HG02642 (cell line): Measurements from ENCODE around the gene ITPKC.
"Not testable (repeated sequence)": the region's sequence is repeated elsewhere in the genome, so short reads cannot be mapped to it uniquely, and the experiment has no call there.

Experiments
- ATAC-seq: cut with Tn5 transposase; IDR thresholded peaks from one replicate; pipeline ENCODE4 v1.9.1; 2021; ENCODE audit warnings: mild to moderate bottlenecking; ENCODE audit not compliant: unreplicated experiment, poor library complexity

Gene ITPKC

DNA sequence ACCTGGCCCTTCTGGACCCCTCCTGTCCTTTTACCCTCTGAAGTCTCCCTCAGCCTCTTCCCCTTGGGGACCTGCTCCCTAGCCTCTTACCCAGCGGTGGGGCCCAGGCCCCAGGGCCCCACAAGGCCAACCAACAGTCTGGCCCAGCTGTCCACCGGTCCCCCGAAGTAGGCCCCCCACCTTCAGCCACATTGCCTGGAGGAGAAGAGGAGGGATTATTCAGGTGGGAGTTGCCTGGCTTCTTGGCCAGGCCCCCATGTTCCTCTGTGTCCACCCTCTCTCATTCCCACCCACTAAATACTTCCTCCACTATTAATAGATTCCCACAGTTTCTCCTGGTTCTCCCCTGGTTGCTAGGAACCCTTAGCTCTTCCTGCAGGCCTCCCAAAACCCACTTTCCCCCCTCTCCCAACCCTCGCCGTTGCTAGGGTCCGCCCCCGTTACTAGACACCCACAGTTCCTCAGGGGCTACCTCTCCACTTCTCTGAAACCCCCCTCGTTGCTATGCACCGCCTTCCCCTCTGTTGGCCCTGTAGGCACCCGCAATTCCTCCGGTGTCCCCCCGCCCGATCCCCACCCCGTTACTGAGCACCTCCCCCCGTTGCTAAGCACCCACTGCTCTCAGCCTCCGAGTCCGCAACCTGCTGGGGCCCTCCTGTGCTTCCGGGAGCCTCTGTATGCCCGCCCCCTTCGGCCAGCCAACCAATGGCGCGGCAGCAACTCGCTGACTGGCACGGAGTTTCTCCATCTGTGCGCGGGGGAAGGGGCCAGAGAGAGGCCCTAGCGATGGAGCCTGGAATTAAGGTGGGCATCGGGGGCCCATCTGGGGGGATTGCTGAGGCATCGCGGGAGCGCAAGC lies 2.2 kb upstream of the ITPKC start:
- ATAC-seq = peak; percentile 59

DNA sequence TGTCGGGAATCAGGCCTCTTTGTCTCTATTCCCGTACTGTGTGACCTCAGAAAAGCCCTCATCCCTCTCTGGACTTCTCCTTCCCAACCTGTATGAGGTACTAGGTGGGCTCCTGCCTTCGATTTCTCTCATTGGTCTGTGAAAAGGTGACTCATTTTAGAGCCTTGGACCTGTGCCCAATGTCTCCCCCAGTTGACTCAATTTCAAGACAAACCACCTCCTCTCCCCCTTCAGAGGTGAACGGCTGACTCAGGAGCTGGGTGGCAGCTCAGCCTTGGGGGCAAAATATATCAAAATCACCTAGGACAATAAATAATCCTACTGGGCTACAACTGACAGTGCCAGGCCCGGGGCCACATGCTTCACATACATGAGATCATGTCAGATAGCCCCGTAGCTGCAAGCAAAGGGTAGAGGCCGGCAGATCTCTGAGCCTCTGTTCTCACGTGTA lies 856 bp upstream of the ITPKC start:
- no peak for ATAC-seq

DNA sequence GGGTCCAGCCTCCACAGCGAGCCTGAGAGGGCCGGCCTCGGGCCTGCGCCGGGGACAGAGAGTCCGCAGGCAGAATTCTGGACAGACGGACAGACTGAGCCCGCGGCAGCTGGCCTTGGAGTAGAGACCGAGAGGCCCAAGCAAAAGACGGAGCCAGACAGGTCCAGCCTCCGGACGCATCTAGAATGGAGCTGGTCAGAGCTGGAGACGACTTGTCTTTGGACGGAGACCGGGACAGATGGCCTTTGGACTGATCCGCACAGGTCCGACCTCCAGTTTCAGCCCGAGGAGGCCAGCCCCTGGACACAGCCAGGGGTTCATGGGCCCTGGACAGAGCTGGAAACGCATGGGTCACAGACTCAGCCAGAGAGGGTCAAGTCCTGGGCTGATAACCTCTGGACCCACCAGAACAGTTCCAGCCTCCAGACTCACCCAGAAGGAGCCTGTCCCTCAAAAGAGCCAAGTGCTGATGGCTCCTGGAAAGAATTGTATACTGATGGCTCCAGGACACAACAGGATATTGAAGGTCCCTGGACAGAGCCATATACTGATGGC lies 490 bp downstream of the ITPKC start:
- no peak for ATAC-seq

DNA sequence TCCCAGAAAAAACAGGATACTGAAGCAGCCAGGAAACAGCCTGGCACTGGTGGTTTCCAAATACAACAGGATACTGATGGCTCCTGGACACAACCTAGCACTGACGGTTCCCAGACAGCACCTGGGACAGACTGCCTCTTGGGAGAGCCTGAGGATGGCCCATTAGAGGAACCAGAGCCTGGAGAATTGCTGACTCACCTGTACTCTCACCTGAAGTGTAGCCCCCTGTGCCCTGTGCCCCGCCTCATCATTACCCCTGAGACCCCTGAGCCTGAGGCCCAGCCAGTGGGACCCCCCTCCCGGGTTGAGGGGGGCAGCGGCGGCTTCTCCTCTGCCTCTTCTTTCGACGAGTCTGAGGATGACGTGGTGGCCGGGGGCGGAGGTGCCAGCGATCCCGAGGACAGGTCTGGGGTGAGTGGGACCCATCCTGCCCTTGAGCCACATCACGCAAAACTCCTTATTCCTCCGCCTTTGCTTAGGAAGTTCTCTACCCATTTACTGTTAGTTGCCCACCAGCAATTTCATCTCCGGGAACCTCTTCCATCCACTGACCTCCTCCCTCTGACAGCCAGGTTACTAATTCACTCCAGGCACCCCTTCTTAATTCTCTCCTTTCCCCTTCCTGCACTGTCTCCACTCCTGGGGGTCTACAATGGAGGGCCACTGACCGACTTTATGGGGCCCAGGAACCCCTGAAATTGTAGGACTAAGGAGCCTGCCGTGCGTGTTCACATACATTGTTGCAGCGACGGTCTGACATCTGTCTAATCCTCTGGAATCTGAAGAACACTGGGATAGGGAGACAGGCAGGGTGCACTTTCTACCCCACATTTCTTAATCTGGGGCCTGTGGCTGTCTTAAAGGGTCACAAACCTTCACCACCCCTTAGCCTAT lies 1.2 kb downstream of the ITPKC start:
- no peak for ATAC-seq

DNA sequence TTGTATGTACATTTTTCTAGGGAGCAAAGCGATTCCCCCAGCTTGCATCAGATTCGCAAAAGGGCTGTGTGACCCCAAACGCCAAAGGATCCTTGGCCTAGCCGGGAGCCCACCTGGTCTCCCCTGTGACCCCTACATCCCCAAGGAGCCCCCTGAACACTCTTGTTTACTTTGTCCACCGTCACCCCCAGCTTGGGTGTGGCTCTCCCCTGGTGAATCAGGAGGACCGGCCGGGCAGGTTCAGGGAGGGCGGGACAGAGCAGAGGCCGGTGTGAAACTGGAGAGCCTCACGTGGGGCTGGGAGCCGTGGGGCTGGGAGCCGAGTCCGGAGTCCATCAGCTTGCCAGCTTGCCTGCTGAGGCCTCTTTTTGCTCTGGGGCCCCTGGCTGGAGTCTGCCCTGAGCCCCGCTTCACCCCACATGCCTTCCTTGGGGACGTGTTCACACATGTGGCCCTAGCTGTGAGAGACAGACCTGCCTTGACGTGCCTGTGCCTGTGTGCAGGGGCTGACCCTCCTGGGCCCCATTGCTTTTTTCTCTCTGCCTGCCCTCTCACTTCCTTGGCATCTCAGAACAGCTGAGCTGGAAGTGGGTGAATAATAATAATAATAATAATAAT lies 2.0 kb downstream of the ITPKC start:
- ATAC-seq = no peak

DNA sequence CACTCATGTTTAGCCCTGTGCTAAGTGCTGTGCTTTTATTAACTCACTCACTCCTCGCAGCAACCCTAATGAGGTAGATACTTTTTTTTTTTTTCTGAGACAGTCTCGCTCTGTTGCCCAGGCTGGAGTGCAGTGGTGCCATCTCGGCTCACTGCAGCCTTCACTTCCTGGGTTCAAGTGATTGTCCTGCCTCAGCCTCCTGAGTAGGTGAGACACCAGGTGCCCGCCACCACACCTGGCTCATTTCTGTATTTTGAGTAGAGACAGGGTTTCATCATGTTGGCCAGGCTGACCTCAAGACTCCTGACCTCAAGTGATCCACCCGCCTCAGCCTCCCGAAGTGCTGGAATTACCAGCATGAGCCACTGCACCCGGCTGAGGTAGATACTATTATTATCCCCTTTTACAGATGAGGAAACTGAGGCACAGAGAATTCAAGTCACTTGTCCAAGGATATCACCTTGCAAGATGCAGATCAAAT lies 2.5 kb downstream of the ITPKC start:
- ATAC-seq = no peak

DNA sequence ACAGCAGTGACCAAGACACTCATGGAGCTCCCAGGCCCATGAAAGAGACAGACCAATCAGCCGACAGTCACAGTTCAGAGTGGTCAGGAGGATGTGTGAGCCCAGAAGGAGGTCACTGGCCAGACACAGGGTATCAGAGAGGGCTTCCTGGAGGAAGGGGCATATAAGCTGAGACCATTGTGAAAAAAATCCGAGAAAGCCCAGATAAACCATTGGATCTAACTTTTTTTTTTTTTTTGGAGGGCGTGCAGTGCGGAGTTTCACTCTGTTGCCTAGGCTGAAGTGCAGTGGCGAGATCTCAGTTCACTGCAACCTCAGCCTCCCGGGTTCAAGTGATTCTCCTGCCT lies 4.2 kb downstream of the ITPKC start:
- no peak for ATAC-seq

DNA sequence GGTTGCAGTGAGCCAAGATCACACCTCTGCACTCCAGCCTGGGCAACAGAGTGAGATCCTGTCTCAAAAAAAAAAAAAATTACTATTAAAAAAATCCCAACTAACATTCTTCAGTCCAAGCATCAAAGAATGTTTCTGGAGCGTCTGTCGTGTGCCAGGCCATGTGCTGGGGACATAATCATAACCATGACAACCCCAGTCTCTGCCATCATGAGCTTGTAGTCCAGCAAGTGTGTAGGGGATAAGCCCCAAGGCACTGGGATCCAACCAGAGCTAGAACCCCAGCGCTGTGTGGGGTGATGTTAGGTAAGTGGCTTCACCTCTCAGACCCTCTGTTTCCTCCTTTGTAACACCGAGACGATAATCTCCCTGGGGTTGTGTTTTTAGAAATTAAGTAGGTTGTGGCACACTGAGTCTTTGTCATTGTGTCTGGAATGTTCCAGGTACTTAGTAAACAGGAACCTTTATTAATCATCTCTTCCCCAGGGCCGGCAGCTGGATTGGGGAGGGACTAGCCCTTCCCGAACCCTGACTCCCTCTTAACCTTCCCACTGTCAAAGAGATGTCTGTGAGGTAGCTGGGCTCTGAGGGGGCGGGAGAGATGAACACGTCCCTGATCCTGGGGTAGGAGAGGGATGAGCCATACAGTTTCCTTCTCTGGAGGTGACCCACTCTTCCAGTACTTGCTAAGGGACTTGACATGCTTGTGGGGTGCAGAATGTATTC lies 5.2 kb downstream of the ITPKC start:
- no peak for ATAC-seq

DNA sequence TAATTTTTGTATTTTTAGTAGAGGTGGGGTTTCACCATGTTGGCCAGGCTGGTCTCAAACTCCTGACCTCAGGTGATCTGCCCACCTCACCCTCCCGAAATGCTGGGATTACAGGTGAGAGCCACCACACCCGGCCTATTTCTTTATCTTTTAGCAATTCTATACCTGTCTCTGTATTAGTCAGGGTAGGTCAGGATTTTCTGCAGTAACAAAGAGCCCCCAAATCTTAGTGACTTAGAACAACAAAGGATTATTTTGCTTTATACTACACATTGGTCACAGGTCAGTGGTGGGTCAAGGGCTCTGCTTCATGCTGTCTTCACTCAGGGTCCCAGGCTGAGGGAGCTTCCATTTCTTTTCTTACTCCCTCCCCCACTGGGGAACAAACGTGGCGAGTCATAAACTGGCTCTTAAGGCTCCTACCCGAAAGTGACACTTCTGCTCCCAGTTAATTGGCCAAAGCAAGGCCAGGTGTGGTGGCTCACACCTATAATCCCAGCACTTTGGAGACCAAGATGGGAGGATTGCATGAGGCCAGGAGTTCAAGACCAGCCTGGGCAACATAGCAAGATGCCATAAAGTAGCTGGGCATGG lies 6.8 kb downstream of the ITPKC start:
- no peak for ATAC-seq

DNA sequence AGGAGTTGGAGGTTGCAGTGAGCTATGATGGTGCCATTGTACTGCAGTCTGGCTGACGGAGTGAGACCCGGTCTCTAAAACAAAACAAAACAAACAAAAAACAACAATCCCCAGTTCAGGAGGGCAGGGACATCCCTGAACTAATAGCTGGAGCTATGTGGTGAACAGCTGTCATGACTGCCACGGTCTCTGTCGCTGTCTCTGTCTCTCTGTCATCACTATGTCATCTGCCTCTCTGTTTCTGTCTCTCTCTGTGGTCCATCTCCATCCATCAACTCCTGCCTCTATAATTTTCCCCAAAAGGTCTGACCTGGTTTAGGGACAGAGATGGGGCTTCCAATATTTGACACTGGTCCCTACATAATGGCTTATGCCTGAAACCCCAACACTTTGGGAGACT lies 7.4 kb downstream of the ITPKC start:
- no peak for ATAC-seq

DNA sequence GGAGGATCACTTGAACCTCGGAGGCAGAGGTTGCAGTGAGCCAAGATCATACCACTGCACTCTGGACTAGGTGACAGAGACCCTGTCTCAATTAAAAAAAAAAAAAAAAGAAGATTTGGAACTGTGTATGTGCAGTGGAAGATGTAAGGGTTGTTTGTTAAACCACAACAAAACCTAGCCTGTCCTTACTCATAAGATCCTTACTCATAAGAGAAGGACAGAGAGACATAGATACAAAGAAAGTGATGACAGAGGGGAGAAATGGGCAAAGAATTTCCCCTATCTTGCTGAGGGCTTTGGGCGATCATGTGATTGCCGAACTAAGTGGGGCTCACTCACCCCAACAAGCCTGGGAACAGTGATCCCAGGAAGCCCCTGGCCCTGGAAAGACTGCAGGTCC lies 7.9 kb downstream of the ITPKC start:
- no peak for ATAC-seq

DNA sequence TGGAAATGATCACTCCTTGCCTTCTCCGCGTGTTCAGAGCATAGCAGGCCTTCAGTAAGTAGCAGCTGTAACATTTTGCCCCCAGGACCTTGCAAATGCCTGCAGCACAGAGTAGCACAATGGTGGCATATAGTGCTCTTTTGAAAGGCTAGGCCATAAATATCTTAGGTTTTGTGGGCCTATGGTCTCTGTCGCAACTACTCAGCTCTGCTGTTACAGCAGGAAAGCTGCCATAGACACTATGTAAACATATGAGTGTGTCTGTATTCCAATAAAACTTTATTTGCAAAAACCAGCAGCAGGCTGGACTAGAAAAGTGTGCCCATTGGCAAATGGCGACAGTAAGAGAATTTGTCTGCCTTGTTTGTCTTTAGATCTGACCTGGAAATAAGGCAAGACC lies 9.4 kb downstream of the ITPKC start:
- ATAC-seq = no peak

DNA sequence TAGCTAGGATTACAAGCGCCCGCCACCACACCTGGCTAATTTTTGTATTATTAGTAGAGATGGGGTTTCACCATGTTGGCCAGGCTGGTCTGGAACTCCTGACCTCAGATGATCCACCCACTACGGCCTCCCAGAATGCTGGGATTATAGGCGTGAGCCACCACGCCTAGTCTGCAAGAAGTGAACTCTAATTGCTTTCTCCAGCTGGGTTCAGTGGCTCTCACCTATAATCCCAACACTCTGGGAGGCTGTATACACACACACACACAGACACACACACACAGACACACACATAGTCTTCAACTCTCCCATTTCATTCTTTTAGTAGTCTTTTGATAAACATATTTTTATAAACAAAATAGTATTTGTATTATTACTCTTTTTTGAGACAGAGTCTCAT lies 13.2 kb downstream of the ITPKC start:
- ATAC-seq = not testable (repeated sequence)

DNA sequence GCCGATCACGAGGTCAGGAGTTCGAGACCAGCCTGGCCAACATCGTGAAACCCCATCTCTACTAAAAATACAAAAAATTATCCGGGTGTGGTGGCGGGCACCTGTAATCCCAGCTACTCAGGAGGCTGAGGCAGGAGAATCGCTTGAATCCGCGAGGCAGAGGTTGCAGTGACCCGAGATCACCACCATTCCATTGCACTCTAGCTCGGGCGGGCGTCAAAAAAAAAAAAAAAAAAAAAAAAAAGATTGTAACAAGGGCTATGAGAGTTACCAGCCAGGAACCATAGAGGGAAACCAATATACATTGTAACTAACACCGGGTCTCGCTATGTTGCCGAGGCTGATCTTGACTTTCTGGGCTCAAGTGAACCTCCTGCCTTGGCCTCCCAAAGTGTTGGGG lies 15.4 kb downstream of the ITPKC start:
- not testable (repeated sequence) for ATAC-seq

DNA sequence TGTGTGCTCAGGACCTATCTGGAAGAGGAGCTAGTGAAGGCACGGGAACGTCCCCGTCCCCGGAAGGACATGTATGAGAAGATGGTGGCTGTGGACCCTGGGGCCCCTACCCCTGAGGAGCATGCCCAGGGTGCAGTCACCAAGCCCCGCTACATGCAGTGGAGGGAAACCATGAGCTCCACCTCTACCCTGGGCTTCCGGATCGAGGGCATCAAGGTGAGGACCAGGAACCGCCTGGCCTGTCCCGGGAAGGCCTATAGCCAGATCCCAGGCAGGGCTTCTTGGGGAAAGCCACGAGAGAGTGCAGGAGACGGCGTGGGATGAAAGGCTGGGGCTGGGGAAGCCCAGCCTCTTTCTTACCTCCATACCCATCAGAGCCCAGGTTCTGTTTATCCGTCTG lies 16.2 kb downstream of the ITPKC start:
- no peak for ATAC-seq

DNA sequence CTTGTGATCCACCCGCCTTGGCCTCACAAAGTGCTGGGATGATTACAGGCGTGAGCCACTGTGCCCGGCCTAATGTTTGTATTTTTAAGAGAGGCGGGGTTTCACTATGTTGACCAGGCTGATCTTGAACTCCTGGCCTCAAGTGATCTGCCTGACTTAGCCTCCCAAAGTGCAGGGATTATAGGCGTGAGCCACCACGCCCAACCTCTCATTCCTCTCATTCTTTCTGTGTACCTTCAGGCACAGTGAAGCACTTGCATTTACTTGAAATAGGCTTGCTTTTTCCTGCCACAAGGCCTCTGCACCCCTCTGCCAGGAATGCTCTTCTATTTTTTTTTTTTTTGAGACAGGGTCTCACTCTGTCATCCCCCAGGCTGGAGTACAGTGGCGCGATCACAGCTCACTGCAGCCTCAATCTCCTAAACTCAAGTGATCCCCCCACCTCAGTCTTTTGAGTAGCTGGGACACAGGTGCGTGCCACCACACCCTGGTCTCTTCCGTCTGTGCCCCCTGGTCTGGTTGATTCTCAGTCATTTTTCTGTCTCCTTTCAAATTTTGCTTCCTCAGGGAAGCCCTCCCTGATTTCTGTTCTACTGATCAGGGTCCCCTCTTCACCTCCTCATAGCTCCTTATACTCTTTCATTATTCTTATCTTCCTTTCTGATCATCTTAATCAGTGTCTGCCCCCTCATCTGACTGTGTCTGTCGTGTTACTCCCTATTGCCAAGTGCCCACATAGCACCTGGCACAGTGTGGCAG lies 18.3 kb downstream of the ITPKC start:
- no peak for ATAC-seq

DNA sequence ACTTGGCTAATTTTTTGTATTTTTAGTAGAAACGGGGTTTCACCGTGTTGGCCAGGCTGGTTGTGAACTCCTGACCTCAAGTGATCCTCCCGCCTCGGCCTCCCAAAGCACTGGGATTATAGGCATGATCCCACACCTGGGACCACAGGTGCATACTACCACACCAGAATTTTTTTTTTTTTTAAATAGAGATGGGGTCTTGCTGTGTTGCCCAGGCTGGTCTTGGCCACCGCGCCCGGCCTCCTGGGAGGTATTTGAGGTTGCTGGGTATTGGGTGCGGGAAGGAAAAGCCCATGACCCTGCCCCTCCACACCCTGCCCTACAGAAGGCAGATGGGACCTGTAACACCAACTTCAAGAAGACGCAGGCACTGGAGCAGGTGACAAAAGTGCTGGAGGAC lies 19.7 kb downstream of the ITPKC start:
- ATAC-seq = no peak

DNA sequence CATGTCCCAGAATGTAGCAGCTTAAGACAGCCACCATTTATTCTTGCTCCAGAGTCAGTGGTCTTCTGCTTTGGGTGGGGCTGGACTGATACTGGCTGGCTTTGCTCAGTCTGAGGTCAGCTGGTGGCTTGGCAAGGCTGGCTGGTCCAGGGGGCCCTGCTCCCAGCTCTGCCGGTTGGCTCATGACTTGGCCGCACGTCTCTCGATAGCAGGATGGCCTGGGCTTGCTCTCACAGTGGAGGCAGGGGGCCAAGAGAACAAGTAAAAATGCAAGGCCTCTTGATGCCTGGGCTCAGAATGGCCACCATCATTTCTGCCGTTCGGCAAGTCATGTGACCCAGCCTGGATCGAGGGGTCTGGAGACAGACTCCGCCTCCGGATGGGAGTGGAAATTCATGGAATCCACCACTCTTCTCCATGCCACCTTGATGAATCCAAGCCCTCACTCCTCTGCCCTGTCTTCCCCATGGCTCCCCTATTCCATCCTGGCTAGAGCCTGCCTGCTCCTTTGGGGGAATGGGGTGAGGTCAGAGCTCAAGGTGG lies 20.3 kb downstream of the ITPKC start:
- ATAC-seq = no peak
